Activated T-helper 1 cell treated with anti-CD3 and anti-CD28 coated beads, Interleukin-12 subunit alpha, Interleukin-12 subunit beta, Interleukin-2, Interleukin-4 antibody, amounts not matched to agents 30 ng/mL and 10 ng/mL and 1 ng/mL, durations not matched to agents 14 hours and 24 hours and 36 hours (primary cell): ENCODE results near the gene TPRX1. TPM values are rescaled to one million over a fixed set of nuclear protein-coding genes. Genes with fewer than 3 reads are reported as not detected.

Experiments
- total RNA-seq: library from RNA; stranded (reverse); gene quantifications from 2 replicates; pipeline ENCODE4 v1.2.3, GENCODE V29; 2022

Gene TPRX1
- total RNA-seq, 1 donor from 2014 or later = not detected

Other genes starting within 250 kb of the TPRX1 start
- gene ZNF541, start 231.4 kb downstream of the TPRX1 start, total RNA-seq = 0.05 and 0.39 TPM in 2 replicates
- gene BICRA, start 195.4 kb downstream of the TPRX1 start, total RNA-seq = 13.0 and 13.5 TPM in 2 replicates
- 0.29 and 0.54 TPM in 2 replicates for gene EHD2, start 91.1 kb downstream of the TPRX1 start, total RNA-seq
- 206 and 211 TPM in 2 replicates for gene NOP53, start 59.0 kb downstream of the TPRX1 start, total RNA-seq
- 106 and 107 TPM in 2 replicates for gene SELENOW, start 25.8 kb downstream of the TPRX1 start, total RNA-seq
- not detected in 2 replicates for gene CRX, start 17.4 kb upstream of the TPRX1 start, total RNA-seq
- not detected in 2 replicates for gene TPRX2, start 54.7 kb upstream of the TPRX1 start, total RNA-seq
- gene SULT2A1, start 81.8 kb upstream of the TPRX1 start, total RNA-seq = not detected in 2 replicates
- gene BSPH1, start 187.6 kb upstream of the TPRX1 start, total RNA-seq = not detected in 2 replicates
- not detected in 2 replicates for gene ELSPBP1, start 190.1 kb upstream of the TPRX1 start, total RNA-seq
- not detected in 2 replicates for gene CABP5, start 239.5 kb upstream of the TPRX1 start, total RNA-seq